ENCODE data around the gene D2HGDH. TPM values are rescaled to one million over a fixed set of nuclear protein-coding genes. Genes with fewer than 3 reads are reported as not detected.

D2HGDH gene
- total RNA-seq, 1 experiment from 2014 or later: 10.0 TPM

DNA sequence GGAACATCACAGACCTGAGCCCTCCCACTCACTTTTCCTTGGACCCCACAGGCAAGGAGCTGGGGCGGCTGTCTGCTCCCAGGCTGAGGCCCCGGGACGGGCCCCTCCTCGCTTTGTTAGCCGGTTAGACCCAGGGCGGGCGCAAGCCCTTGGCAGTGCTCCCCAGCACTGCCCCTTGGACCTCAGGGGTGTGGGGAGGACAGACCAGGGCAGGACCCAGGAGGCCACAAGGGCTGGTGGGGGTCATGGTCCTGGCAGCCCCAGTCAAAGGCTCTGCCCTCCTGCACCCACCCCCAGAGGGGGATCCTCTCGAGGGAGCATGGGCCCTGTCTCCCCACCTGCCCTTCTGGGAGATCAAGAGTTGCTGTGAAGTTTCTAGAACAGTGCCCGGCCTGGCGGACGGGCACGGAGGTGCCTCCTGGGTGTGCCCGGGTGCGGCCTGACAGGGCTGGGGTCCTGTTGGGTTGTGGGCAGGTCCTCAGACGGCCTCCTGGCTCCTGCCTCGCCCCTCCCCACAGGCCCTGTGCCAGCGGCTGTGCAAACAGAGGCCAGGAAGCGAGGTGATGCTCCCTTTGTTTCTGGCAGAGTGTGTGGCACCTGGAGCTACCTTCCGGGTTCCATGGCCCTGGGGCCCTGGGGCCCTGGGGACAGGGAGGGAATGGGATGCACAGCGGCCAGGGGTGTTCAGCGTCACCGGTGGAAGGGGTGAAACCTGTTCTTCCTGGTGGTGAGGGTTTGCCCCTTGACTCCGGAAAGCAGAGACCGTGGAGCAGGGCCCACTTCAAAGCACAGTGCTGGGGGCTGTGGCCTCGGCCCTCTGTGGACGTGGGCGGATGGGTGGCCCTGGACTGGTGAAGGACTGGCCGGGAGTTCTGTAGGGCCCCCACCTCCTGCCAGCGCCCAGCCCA, 39.3 kb downstream of the D2HGDH start:
- TF ChIP-seq, protein P1, sequence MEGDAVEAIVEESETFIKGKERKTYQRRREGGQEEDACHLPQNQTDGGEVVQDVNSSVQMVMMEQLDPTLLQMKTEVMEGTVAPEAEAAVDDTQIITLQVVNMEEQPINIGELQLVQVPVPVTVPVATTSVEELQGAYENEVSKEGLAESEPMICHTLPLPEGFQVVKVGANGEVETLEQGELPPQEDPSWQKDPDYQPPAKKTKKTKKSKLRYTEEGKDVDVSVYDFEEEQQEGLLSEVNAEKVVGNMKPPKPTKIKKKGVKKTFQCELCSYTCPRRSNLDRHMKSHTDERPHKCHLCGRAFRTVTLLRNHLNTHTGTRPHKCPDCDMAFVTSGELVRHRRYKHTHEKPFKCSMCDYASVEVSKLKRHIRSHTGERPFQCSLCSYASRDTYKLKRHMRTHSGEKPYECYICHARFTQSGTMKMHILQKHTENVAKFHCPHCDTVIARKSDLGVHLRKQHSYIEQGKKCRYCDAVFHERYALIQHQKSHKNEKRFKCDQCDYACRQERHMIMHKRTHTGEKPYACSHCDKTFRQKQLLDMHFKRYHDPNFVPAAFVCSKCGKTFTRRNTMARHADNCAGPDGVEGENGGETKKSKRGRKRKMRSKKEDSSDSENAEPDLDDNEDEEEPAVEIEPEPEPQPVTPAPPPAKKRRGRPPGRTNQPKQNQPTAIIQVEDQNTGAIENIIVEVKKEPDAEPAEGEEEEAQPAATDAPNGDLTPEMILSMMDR (conservative IDR thresholded peaks at IDR 0.05): no peak
- peaks cover 28 to 54% of the 10 kb centered on the region in 2 experiments for H3K4me1 Mint-ChIP-seq
- H4K20me1 ChIP-seq (ENCODE audit: control insufficient read depth, insufficient read depth, insufficient read length): no peaks in the 10 kb centered on the region
- no peak overlapping the region for H4K8ac ChIP-seq (replicated peaks; ENCODE audit: insufficient read length, low read depth, low read length)
- H3K9me3 Mint-ChIP-seq: peaks cover 4 to 6% of the 10 kb centered on the region in 2 experiments; a peak in 4 of 5 replicates
- no peak overlapping the region for H2BK15ac ChIP-seq (ENCODE audit: low read depth, low read length)
- H2BK12ac ChIP-seq (ENCODE audit: insufficient read length, low read depth, low read length): no peak overlapping the region
- no peak overlapping the region for H4K91ac ChIP-seq (ENCODE audit: insufficient read length, low read depth, low read length)
- H3K9me3 ChIP-seq (ENCODE audit: control insufficient read depth, low read depth, low read length): no peaks in the 10 kb centered on the region
- no peak overlapping the region for H3T11ph ChIP-seq (ENCODE audit: low read length)
- no peak overlapping the region for H3K23ac ChIP-seq (ENCODE audit: insufficient read length, low read depth, low read length)
- no peak overlapping the region for H3K4ac ChIP-seq (ENCODE audit: low read depth, low read length)
- H2AFZ ChIP-seq (ENCODE audit: low read length): no peak overlapping the region
- peaks cover 2% of the 10 kb centered on the region for H3K27me3 Mint-ChIP-seq (ENCODE audit: low read depth)
- H3K79me1 ChIP-seq (ENCODE audit: insufficient read depth, low read depth, low read length, poor library complexity, severe bottlenecking): no peaks in the 10 kb centered on the region
- H3K27ac Mint-ChIP-seq: no peak overlapping the region; a peak in 1 of 7 replicates
- no peak overlapping the region for H3K4me3 Mint-ChIP-seq
- H3K9ac ChIP-seq (ENCODE audit: extremely low read depth, insufficient read length, low read length): no peak overlapping the region
- no peaks in the 10 kb centered on the region for H3K4me1 ChIP-seq (ENCODE audit: insufficient read depth, low read length)
- no peak overlapping the region for H4K5ac ChIP-seq (ENCODE audit: insufficient read length, low read depth, low read length)
- no peaks in the 10 kb centered on the region for H3K79me2 ChIP-seq (ENCODE audit: insufficient read depth, low read length)
- no peak overlapping the region for H2AK5ac ChIP-seq (ENCODE audit: insufficient read length, low read length)
- no peak overlapping the region for H2BK120ac ChIP-seq (ENCODE audit: low read depth, low read length, poor library complexity, severe bottlenecking)
- H3K27ac ChIP-seq (ENCODE audit: insufficient read length, low read depth, low read length): no peak overlapping the region
- H2BK5ac ChIP-seq (ENCODE audit: insufficient read length, low read length): no peak overlapping the region
- H3K36me3 Mint-ChIP-seq (ENCODE audit: insufficient read depth in 1 of 3, low read depth in 3 of 3): peaks cover 0 to under 1% (median 0%) of the 10 kb centered on the region in 3 experiments; a peak in 1 of 7 replicates
- no peak overlapping the region for H3K56ac ChIP-seq (ENCODE audit: insufficient read length, low read depth, low read length)
- no peak overlapping the region; the same call in 1 of the 2 replicates for H3K14ac ChIP-seq (ENCODE audit: insufficient read depth, low read length)
- no CpG with 5 or more reads among the region's 29 CpGs for WGBS (ENCODE audit: extremely low coverage, insufficient read length, low lambda C conversion rate)
- peaks cover 3% of the 10 kb centered on the region for H3K23me2 ChIP-seq (ENCODE audit: insufficient read length, low read depth, low read length, poor library complexity, severe bottlenecking)
- DNase-seq: no peak
- no peaks in the 10 kb centered on the region for H3K27me3 ChIP-seq (ENCODE audit: insufficient read depth, low read length)
- H3K4me2 ChIP-seq (ENCODE audit: insufficient read depth, insufficient read length, low read length): no peak overlapping the region
- H3K18ac ChIP-seq (ENCODE audit: insufficient read length, low read depth, low read length): no peak overlapping the region
- H2BK20ac ChIP-seq (ENCODE audit: low read depth, low read length, poor library complexity, severe bottlenecking): no peak overlapping the region
